ENCODE results near the gene DNMT3L.
"Not testable (repeated sequence)": the region's sequence is repeated elsewhere in the genome, so short reads cannot be mapped to it uniquely, and the experiment has no call there.

DNMT3L gene

DNA sequence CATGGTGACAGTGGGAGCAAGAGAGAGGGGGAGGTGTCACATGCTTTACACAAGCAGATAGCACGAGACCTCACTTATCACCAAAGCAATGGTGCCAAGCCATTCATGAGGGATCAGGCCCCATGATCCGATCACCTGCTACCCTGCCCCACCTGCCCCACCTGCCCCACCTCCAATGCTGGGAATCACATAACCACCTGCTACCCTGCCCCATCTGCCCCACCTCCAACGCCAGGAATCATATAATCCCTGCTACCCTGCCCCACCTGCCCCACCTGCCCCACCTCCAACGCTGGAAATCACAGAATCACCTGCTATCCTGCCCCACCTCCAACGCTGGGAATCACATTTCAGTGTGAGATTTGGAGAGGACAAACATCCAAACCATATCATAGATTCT is 13.3 kb upstream of the DNMT3L start:
- no peak for DNase-seq

GRCh38 chr21:44273046-44273445 is 11.3 kb upstream of the DNMT3L start:
- no peak for DNase-seq

- no peak for DNase-seq
Measured at GRCh38 chr21:44272284-44272858, 10.7 kb upstream of the DNMT3L start.

DNA sequence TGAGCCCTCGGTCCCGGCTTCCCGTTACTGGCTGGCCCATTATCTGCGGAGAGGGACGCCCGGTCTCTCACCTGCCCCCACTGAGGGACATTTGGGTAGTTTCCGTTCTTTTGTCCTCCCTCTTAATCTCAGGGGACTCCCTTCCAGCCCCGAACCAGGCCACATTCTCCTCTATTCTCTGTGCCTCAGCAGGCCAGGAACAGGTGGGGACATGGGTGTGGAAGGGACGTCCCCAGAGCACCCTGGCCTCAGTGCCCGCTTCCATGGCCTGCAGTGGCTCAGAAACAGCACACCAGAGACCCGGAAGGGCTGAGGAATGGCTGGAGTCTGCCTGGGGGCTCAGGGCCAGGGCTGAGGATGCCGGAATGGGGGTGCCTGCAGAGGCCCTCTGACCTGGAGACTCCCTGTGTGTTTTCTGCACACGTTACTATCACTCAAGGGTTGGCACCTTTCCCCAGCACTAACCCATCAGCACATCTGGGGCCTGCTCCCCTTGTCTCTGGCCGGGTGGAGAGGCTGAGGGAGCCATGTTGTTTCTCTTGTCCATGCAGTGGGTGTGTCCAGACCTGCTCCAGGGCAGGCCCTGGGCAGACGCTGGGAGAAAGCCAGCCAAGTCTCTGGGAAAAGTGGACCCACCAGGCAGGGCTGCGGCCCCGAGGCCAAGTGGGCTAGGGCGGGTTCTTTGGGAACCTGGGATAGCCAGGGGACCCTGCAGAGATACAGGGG is 10.0 kb upstream of the DNMT3L start:
- DNase-seq = no peak

DNA sequence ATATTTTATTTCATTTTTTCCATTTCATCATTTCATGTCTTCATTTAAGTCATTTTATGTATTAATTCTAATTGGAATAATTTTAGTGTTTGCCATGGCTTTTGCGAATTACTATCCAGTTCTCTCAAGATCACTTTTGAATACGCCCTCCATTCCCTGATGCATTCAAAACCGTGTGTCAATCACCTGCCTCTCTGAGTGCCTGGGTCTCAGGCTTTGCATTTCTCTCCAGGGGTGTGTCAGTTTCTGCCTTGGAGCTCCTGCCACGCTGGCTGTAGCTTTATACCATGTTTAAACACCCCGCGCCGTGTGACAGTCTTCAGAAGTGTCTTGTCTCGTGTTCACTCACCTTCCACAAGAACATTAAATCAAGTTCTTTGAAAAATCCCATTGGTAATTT is 7.4 kb upstream of the DNMT3L start:
- no peak for DNase-seq

- DNase-seq = peak; percentile 54
Measured at GRCh38 chr21:44267655-44268142, 6.0 kb upstream of the DNMT3L start.

DNA sequence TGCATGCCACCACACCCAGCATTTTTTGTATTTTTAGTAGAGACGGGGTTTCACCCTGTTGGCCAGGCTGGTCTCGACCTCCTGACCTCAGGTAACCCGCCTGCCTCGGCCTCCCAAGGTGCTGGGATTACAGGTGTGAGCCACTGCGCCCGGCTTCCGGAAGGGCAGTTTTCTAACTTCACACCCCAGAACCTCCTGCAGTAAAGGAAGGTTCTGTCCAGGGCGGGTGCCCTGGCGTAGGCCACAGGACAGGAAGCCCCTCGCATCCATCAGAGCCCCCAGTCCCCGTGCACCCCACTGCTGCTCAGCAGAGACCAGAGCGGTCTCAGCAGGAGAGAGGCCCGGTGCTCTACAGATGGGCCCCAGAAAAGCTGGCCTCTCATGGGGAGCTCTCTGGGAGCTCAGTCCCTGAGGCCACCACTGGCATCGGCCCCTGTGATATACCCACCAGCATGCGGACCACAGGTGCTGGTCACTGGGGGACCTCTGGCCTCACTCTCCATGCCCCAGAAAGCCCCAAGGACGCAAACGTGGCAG is 4.1 kb upstream of the DNMT3L start:
- no peak for DNase-seq

DNA sequence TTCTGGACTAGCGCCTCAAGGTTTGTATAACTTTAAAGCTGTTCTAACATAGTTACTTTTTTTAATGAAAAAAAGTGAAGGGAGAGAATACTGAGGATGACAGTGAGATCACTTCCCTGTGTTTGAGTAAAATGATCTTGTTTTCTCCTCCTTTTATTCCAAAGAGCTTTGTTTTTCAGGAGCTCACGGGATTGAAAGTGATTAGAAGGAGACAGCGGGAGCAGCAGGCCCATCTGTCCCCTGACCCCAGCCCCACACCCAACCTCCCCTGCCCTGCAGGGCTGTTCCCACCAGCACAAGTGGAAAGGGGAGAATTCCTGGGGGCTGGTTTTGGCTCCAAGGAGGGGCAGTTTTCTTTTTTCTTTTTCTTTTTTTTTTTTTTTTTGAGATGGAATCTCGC is 2.1 kb upstream of the DNMT3L start:
- no peak for DNase-seq

GRCh38 chr21:44263221-44263760 is 1.6 kb upstream of the DNMT3L start:
- no peak for DNase-seq

DNA sequence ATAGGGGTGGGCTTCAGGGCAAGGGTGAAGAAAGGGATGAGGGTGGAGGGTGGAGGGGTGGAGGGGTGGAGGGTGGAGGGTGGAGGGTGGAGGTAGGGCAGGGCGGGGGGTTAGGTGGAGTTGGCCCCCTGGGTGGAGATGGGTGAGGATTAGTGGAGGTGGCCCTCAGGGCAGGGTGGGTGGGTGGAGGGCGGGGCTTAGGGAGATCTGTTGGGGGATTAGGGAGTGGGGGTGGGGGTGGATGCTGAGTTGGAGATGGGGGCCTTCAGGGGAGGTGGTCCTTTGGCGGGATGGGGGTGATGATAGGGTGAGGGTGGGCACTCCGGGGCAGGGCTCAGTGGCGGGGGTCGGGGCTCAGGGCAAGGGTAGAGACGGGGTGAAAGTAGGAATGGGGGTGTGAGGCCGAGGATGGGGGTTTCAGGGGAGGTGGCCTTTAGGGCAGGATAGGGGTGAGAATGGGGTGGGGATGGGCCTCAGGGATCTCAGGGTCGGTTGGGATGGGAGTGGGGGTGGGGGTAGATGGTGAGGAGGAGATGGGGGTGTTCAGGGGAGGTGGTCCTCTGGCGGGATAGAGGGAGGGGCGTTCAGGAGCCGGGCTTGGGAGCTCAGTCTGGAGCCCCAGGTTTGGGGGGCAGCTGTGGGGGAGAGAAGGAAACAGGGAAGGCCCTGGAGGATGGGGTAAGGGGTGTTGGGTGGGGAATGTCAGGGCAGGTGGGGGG is 800 bp upstream of the DNMT3L start:
- DNase-seq = no peak

GRCh38 chr21:44260791-44261631 is 686 bp downstream of the DNMT3L start:
- no peak for DNase-seq

DNA sequence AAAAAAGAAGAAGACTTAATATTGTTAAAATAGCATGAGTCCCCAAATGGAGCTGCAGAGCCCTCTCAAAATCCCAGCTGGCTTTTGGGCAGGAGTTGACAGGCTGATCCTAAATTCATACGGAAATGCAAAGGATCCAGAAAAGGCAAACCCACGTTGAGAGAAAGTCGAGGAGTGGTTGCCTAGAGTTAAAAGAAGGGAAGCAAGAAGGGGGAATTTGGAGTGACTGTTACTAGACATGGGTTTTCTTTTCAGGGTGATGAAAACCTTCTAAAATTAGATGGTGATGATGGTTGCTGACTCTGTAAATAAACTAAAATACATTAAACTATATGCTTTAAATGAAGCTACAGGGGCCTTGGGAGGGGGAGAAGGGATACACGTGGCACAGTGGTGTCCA is 1.6 kb downstream of the DNMT3L start:
- no peak for DNase-seq

DNA sequence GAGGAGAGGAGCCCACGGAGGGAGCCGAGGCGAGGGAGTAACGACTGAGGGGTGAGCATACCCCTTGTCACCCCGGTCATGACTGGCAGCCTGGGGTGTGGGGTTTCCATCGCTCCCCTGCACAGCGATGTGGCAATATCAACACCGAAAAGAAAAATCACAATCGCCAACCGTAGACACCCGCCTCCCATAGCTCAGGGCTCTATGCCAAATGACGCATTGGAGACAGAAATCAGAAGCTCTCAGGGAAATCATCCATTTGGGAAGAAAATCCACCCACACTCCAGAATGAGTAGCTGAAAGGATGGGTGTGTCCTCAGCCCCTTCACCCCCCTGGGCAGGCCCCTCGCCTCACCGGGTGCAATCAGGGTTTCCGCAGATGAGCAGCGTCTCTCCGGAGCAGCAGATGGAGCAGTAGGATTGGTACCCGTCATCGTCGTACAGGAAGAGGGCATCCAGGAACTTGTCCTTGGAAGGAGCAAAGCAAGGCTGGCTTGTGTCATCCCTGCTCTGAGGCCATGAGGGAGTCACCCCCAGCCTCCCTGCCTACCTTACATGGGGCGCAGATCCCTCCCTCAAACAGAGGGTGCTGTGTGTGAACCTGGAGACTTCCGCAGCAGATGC is 2.5 kb downstream of the DNMT3L start:
- DNase-seq = no peak

DNA sequence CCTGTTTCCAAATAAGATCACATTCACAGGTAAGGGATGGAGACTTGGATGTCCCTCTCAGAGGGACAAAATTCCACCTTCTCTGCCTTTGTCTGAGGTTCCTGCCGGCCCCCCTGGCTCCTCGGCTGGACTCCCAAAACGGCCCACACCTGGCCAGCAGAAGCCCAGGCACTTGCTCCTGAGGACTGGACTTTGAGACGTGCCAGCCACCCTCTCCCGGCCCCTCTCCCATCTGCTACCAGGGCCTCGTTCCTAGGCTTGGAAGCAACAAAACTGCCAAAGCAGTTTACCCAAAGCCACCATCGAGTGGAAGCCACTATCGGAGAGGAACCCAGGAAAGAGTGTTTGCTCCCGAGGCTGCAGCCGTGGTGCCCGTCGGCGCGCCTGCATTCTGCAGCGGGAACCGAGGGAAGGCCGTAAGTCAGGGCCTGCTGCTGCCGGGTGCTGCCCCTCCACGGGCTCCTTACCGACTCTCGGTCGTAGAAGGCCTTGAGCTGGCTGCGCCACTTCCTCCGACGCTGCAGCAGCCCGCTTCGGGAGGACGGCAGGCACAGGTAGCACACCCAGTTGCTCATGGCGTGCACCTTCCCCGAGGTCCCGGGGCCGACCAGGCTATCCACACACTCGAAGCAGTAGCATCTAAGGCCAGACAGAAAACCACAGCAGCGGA is 3.5 kb downstream of the DNMT3L start:
- no peak for DNase-seq

DNA sequence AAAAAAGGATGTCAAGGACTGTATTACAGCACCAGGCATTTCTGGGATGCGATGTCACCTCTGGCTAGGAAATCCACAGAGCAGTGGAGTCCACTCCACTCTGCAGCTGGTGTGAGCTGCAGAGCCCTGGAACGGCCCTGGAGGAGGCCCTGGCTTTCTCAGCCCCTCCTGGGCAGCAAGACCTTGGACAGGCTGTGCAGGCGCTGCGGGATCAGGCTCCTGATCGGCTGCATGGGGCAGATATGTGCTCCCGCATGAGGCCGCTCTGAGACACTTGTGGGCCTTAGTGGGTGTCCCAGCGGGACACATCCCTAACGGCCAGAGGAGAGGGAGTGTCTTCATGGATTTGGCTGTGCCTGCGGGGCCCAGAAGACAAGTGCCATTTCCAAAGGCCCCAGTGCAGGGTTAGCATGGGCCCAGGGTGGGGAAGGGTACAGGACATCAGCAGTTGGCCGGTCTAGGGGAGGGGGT is 6.2 kb downstream of the DNMT3L start:
- no peak for DNase-seq

DNA sequence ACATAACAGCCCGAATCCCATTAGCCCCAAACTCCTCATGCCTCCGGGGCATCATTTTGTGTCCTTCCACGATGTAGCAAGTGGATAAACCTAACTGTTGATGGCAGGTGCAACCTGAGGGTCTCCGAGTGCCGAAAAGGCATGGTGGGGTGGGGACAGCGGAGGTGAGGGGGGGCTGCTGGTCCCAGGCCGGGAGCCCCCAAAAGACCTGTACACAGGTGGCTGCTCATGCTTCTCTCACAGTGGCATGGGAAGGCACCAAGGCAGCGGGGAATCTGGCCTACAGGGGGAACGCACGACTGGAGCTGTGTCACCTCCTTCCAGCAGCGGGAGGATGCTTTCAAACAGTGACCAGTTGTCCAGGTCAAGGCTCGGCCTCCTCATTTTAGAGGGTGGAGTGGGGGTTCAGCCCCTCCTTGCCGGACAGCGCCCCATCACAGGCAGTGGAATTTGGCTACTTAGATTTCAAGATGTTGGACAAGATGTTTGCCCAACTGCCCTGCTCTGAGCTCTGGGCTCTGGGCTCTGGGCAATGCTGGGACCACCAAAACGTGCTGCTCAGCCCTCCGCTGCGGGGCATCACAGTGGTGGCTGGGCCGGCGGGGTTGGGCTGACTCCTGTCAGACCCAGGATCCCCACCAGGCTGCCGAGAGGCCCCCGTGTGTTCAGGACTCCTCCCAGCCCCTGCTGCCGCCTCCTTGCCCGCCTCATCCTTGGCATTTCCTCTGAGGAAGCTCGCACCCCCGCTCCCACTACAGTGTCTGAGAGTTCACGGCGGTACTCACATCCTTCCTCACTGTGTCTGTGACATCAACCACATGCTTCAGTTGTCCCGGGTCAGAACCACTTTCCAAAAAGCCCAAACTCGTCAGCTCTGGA is 7.6 kb downstream of the DNMT3L start:
- no peak for DNase-seq

GRCh38 chr21:44249204-44250037 is 12.3 kb downstream of the DNMT3L start:
- not testable (repeated sequence) for DNase-seq

DNA sequence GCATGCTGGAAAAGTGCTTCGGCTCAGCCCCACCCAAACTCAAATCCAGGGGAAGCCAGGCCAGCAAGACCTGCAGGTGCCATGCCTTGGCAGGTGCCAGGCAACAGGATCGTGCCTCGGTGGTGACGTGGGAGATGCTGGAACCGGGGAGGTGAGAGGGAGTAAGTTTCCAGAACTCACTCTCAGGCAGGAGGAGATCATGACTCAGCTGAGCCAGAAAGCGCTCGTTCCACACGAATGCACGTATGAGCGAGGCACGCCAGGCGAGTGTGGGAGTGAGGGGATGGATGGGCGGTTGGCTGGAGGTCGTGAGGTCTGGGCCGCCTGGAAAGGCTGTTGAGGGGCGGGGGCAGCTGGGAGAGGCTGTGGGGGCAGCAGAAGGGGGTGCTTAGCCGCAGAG is 13.8 kb downstream of the DNMT3L start:
- DNase-seq = not testable (repeated sequence)

GRCh38 chr21:44243980-44244379 is 17.7 kb downstream of the DNMT3L start:
- DNase-seq = not testable (repeated sequence)

Measured in hematopoietic multipotent progenitor cell treated with erythropoietin and hydrocortisone succinate and interleukin-3 and kit ligand, for 4 days (in vitro differentiated cells).